Myocyte (in vitro differentiated cells): ENCODE data around the gene PIEZO2. TPM values are rescaled to one million over a fixed set of nuclear protein-coding genes. Genes with fewer than 3 reads are reported as not detected.

Experiments
- DNase-seq: peaks from one replicate; pipeline ENCODE4 v3.0.0-alpha.2; 2012; ENCODE audit warnings: low read depth
- total RNA-seq: library from RNA; depleted of rRNA; stranded (reverse); fragments of >200 nt; gene quantifications from 2 replicates; pipeline ENCODE4 v1.2.3, GENCODE V29; 2014

PIEZO2 gene
- total RNA-seq, 1 donor from 2014 or later: 7.5 TPM

DNA sequence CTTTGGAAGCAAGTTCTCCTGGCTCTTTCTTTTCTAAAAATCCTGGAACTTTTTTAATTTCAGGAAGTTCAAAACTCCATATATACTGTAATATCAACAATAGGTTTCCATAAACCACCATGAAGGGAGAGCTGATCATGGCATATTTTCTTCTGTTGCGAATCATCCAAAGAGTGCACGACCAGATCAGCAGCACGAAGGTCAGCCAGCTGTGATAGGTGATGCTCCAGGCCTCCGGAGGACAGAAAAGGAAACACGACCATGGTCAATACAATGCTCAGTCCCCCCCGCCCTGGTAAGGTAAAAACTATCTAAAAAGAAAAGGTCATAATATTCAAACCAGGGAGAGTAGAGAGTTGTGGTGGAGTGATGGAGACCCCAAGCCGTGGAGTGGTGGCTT is 354.6 kb downstream of the PIEZO2 start:
- no peak for DNase-seq

DNA sequence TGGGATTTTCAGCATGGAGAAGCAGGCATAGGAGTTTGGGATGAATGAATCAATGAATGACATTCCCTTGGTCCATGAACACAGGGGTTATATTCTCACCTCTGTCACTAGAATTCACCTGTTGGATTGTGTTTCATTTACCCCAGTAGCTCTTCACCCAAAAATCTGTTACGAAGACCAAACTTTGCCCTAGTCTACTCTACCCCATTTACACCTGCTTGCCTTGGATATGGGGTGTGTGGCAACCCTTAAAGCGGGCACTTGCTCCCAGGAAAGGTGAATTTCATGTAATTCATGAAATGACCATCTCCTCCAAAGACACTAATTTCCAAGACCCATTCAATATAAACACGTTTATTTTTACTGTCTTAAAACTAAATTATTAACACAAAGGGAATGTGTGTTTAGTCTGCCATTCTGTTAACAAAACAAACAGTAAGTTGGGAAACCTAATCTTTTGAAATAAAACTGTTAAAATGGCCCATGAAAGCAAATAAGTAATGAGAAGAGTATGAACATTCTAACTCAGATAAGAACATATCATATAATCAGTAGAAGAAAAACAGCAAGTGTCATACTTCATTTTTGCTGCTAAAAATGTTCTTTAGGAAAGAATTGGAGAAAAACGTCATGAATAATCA is 355.5 kb downstream of the PIEZO2 start:
- no peak for DNase-seq

DNA sequence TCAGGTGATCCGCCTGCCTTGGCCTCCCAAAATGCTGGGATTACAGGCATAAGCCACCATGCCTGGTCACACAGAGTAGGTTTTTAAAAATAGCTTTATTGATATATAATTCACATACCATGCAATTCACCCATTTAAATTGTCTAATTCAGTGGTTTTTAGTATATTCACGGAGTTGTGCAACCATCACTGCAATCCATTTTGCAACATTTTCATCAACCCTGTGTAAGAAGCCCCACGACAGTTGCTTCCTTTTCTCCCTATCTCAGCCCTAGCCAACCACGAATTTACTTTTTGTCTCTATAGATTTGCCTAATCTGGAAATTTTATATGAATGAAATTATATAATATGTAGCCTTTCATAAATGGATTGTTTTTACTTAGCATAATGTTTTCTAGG is 357.2 kb downstream of the PIEZO2 start:
- no peak for DNase-seq

DNA sequence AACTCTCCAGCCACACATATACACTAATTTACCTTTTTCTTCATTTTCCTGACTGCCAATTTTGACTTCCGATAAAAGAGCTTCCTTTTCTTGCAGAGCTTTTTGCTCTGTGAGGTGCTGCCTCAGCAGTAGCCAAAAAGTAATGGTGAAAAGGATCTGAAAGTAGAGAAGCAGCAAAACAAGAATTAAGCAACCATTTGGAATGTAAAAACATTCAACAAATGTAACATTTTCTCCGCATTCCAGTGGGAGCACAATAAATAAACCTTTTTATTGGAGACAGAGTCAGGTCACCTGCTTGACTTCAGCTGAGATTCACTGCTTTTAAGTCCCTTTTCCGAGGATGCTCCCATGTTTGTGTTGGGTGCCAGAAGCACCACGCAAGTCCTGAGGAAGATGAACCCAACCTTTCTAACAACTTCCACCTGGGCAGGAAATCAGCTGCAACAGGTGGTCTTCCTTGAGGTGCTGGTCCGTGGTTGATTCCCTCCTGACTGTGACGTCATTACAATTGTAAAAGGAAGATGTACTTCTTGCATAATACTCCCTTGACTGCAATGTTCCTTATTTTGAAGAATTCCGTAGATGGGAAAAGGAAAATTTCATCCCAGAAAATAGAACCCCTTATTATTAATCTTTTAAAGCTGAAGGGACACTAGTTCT is 358.1 kb downstream of the PIEZO2 start:
- no peak for DNase-seq

DNA sequence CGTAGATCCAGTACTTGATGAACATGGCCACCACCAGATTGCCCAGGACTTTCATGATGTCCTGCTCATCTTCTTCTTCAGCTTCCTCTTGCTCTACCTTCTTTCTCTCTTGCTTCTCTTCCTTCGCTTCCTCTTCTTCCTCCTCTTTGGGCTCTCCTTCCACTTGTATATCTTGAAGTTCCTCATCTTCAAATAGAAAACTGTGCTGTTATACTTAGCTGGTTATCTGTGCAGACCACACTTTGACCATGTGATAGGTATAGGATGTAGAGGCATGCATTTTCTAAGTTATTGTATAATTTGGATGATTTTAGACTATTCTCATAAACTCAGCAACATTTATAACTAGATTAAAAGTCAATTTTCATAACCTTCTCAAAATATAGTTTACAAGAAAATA is 360.2 kb downstream of the PIEZO2 start:
- DNase-seq: no peak

DNA sequence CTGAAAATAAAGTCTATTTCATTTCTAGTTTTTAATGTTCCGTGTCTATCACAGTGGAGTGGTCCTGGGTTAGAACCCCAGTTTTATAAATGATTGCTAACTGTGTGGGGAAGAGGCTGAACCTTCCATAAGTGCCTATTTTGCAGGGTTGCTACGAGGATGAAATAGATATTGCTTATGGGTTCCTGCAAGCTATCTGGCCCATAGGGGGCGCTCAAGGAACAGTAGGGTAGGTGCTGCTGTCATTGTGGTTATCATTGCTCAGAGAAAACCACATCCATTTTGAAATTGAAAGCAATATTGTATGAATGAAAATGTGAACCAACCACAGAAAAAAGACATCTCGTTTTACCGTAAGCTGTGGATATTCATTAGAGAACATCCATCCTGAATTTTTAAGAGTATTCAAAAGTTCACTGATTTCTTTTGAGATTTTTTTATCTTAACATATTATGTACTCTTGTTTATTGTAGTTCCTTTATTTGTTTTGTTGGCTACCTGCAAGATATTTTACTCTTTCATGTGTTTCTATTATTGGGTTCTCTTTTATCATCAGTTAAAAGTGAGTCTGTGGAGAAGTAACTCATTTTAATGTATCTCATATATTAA is 362.0 kb downstream of the PIEZO2 start:
- DNase-seq: peak; percentile 89

DNA sequence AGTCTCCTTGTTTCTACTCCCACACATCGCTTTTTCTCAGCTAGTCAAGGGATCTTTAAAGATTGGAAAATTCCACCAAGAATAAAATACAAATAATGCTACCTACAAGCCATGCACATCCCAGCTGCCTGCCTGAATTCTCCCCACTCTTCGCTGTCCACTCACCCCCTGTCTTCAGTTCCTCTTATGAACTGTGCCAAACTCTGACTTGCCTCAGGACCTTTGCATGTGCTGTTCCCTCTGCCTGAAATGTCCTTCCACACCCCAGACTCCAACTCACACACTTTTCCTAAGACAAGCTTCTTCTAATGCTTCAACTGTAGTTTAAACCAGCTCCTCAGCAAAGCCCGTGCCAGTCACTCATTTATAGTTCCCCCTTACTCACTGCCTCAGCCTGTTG is 363.6 kb downstream of the PIEZO2 start:
- DNase-seq: no peak

DNA sequence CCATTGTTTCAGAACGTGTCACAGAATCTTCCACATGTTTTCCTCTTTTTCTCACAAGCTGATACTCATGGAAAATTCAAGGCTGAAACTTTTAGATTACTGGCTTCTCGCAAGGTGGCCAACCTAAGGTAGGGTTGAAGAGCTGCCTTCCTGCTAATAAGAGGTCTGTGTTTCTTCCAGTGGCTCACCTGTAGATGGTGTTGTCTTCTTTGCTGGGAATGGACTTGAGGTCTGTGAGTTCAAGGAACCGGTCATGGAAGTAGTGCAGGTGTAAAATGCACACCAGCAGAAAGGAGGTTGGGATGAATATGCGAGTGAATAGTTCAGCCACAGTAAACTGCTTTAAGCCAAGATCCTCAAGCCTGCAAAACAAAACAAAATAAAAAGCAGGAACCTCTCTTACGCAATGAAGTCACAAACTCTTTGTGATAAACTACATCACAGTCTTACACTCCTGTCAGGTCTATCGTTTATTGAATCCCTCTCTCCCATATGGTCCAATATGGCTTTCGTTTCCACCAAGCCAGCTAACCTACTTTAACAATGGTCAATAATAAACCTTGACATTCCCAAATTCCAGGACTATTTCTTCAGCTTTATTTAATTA is 364.7 kb downstream of the PIEZO2 start:
- no peak for DNase-seq

DNA sequence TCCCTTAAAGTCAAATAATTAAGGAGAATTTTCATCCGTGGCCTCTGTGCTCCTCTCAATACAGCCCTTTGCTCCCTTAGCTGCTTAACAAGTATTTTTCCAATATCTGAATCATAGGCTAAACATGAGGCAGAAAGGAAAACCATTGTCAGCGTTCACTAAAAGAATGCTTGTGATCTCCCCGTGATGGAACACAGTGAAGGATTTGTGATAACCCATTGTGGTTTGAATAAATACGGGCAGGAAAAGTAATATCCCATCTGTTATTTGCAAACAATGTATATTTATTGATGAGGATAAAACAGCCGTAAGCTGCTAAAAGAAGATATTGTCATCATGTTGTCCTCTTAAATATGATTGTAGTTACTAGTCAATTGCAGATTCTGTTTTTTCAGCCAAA is 365.4 kb downstream of the PIEZO2 start:
- DNase-seq: no peak

DNA sequence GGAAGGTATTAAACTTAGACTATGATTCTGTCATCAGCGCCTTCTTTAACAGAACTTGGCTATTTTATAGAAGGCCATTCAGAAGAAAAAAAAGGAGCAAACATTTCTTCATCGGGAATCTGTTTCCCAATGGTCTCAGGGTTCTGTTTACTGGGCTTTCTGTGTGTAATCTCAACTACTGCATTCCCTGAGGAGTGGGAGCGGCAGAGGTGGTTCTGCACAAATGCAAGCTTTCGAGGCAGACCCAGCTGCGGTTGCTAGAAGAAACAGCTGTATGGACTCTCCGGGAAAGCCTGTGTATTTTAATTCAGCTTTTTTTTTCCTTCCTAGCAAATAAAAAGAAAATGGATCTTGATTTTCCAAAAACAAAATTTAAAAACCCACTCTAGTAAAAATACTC is 372.9 kb downstream of the PIEZO2 start:
- no peak for DNase-seq

DNA sequence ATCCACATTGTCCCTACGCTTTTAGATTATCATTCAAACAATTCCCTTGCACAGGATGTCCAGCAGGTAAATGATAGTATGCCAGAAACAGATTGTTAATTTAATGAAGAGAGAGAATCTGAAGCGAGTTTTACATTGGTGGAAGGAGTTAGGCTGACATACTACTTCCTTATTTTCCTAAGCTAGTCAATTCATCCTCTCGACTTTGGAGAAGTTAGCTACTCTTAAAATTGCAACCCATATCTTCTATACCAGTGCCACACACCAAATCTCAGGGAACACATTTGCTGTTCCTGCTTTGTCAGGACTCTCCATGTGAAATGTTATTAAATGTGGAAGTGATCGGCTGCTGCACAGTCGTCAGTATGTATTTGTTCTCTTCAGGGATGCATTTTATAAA is 374.3 kb downstream of the PIEZO2 start:
- DNase-seq: no peak

DNA sequence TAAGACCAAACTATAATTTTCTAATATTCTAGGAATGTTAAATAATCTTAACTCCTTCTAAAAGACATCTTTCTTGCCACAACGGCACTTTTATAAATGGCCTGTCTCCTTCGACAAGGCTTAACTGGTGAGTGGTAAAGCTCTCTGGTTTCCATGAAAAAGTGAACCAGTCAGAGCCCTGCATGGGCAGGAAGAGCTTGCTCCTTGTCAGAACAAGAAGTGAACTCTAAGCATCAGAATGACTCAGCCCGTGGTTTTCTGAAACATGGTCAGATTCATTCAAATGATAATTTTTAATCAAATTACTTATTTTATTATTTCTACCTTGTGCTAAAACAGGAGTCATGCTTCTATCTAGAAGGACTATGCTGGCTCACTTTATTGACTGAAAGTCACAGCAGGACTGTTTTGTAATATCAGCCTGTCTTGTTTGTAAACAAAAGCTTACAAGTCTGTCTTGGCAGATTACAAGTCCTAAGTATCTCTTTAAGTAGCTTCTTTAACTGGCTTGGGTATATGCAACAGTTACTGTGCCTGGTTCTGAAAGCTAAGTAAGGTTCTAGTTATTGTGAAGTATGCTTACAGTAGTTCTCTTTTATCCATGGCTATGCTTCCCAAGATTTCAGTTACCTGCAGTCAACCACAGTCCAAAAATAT is 378.2 kb downstream of the PIEZO2 start:
- DNase-seq: peak; percentile 20

DNA sequence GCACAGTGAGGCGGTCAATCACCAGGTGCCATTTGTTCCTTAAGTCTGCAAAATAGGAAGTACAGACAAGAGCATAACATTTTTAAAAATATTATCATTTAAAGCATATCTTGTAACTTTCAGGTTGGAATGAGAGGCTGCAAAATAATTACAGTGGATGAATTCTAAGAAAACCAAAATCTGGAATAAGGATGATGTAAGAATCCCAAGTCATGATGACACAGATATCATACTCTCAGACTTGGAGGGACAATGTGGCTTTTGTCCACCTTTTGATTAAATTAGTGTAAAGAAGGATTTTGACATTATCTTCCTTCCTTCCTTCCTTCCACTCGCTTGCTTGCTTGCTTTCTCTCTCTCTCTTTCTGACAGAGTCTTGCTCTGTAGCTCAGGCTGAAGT is 379.1 kb downstream of the PIEZO2 start:
- no peak for DNase-seq

DNA sequence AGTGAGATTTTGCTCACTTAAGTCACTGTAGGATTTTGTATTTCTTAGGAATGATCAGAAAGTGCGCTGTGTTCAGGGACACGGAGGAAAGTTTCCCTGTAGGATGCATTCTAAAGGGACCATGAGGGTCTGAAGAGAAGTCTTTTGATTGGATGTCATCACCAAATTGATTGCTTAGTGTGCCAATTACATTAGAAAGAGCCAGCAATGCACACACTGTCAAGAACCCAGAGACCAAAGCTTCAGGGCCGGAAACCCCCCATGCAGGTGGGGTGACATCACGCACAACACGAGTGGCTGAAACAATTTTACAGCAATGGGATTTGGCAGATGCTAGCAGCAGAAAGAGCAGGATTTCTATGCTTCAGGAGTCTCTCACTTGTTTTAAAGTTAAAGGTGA is 381.1 kb downstream of the PIEZO2 start:
- DNase-seq: no peak

DNA sequence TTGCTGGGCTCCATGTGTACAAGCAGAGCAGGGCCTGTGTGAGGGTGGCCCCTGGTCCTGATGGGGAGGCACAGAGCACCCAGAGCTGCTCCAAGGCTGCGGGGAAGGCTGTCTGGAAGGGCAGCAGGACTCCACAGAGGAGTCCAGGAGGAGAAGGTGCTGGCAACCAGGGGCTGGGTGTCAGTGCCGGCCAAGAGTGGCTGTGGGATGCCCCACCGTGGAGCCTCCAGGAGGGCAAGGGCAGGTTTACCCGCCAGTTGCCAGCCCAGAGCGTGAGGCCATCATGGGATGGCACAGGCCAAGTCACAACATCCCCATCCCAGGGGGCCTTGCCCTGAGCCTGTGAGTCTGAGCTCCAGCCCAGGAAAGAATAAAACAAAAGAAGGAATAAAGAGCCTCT is 381.7 kb downstream of the PIEZO2 start:
- no peak for DNase-seq

DNA sequence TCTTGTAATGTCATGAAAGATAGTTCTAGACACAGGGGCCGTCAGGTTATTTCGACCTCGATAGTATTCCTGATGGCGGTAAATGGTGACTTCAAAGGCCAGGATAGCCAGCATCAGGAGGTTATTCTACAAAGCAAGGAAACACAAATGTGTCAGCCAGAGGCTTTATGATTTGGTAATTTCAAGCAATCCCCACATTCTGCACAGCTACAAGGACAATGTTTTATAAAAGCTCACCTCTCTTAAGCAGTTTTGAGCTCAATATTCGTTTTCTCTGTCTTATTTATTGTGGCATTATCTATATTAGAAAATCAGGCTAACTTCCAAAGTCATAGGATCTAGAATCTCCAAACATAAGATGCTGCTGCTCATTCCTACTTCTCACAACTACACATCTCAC is 388.4 kb downstream of the PIEZO2 start:
- no peak for DNase-seq

DNA sequence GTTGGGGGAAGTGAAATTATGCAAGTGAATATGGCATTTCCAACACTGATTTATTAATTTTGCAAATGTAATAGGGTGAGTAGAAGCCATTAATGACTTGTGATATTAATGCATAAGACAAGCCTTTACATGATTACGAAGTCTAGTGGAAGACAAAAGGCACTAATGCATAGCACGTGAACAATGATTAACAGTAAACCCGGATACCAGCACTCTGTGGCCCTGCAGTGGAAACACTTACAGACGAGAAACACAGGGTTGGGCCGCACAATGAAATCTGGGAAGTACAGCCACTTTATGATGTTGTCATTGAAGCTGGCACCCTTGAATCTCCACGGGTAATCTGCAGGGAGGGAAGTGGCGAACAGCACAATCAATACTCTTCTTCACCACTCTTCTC is 390.1 kb downstream of the PIEZO2 start:
- no peak for DNase-seq

DNA sequence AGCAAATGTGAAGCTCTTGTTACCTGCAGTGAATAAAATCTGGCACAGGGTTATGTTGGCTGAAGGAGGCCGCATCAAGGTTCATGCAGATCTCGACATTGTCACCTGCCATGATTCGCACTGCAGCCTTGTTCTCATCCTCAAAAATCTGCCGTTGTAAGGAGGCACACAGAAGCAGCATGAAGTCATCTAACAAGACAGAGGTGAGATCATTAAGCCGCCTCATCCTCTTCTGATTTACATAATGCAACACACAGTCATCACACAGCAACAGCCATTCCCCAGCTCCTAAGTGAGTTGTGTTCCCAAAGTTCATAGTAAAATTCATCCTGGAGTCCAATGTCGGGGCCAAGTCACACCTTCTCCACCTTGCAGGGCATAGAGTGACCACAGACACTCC is 391.4 kb downstream of the PIEZO2 start:
- no peak for DNase-seq

DNA sequence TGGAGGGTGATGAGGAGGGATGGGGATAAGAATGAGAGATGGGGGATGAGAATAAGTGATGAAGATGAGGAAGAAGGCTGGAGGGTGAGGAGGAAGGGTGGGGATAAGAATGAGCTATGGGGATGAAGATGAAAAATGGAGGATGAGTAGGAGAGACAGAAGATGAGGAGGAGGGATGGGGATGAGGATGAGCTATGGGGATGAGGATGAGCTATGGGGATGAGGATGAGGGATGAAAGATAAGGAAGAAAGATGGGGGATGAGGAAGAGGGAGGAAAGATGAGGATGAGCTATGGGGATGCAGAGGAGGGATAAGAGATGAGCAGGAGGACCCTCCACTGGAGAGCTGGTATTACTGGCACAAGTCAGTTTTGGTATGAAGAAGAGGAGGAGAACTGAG is 392.0 kb downstream of the PIEZO2 start:
- no peak for DNase-seq

DNA sequence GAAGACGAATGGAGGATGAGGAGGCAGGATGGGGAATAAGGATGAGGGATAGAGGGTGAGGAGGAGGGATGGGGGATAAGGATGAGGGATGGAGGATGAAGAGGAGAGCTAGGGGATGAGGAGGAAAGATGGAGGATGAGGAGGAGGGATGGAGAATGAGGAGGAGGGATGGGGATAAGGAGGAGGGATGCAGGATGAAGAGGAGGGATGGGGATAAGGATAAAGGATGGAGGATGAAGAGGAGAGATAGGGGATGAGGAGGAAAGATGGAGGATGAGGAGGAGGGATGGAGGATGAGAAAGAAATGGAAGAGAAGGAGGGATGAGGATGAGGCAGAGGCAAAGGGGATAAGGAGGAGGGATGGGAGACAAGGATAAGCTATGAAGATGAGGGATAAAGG is 393.5 kb downstream of the PIEZO2 start:
- DNase-seq: no peak

DNA sequence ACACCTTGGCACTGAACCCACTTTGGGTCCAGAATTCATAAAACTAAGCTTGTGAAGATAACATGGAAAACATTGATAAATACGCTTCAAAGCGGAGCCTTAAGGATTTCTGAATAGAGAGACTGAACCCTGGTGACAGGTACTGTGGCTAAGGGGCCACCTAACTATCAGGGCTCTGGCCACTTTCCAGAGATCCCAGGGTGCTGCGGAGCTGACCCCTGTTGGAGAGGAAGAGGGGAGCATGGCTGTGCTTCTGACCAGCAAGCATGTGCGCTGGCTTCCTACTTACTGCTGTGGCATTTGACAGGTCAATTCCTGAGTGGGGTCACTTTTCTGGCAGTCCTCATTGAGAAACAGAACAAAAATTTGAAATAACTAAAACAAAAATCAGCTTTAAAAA is 395.2 kb downstream of the PIEZO2 start:
- no peak for DNase-seq

DNA sequence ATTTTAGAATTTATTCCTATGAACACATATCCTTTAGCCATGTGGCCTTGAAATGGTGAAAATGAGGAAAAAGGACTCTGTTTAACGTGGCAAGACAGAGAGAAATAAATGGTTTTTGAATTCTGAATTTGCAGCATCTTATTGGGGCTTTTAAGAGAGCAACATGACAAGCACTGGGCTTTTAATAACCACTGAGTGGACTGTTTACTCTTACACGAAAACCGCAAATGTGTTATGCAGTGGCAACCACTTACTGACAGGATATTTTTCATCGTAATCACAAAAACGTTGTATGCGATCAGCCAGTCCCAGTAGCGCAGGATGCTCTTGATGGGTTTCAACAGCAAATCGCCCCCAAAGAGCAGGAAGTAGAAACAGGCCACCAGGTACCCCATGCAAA is 397.0 kb downstream of the PIEZO2 start:
- DNase-seq: no peak
